OCI-LY7 (cell line): ENCODE measurements around the gene LHFPL6.

Experiments used
- CTCF ChIP-seq: fragments of 200-600 bp; sonication (generic); conservative IDR thresholded peaks from 2 replicates; pipeline ENCODE4 v1.5.1; 2014; ENCODE audit warnings: mild to moderate bottlenecking, antibody characterized with exemption, low read length, moderate library complexity, mixed read lengths
- EZH2phosphoT487 ChIP-seq: fragments of 200-600 bp; sonication (generic); IDR thresholded peaks from 2 replicates; pipeline ENCODE4 v1.6.1; 2018; ENCODE audit warnings: low read depth, borderline replicate concordance, mild to moderate bottlenecking, mixed run types, antibody characterized with exemption, low read length, moderate library complexity, mixed read lengths

- TF ChIP-seq CTCF (no peak), EZH2phosphoT487 (no peak)
Measured at GRCh38 chr13:39389013-39389412, 214.0 kb downstream of the LHFPL6 start.
